SW 1271 (cell line): Measurements from ENCODE around the gene PTPRU.
A peak's percentile ranks its signal among the peaks of the same experiment; 100 is the strongest.
"Not testable (repeated sequence)": the region's sequence is repeated elsewhere in the genome, so short reads cannot be mapped to it uniquely, and the experiment has no call there.

Source experiments
- DNase-seq, 2 experiments: peaks; one replicate each; lab custom pipeline; 2025; lab: John Stamatoyannopoulos, UW

PTPRU gene

GRCh38 chr1:29222260-29222659, 14.1 kb upstream of the PTPRU start:
- DNase-seq = not testable (repeated sequence)

- no peak for DNase-seq
Observed at GRCh38 chr1:29222686-29223085, 13.6 kb upstream of the PTPRU start.

- DNase-seq = no peak
Observed at GRCh38 chr1:29223521-29223920, 12.8 kb upstream of the PTPRU start.

- no peak for DNase-seq
Observed at GRCh38 chr1:29224356-29224837, 11.9 kb upstream of the PTPRU start.

- DNase-seq = no peak
Observed at GRCh38 chr1:29225361-29225760, 11.0 kb upstream of the PTPRU start.

DNA sequence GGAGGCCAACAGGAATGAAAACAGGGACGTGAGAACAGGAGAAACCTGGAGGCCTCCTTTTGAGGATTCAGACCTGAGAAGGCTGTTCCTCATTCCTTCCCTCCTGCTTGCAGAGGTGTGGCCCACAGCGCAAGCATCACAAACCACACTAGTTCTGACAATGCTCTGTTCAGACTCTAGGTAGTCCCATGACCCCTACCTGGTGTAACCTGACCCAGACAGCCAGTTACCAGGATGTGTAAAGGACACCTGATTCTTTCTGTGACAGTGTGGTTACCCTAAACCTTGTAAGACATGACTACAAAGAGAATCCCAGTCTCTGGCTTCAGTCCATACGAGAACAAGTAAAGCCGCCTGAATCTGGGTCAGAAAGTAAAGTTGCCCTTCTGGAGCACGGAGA, 8.8 kb upstream of the PTPRU start:
- no peak for DNase-seq

DNA sequence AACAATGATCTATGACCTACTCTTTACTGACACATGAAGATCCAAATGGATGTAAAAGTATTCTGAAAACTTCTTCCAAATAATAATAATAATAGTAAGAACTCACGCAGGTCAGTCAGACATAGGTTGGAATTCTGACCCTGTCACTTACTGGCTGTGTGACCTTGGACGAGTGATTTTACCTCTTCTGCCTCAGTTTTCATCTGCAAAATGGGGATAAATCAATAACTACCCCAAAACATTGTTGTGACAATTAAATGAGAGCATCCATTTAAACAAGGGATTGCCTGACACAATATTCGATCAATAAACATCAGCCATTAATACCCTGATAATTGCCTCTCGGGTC, 6.1 kb upstream of the PTPRU start:
- no peak for DNase-seq

GRCh38 chr1:29230553-29231378, 5.6 kb upstream of the PTPRU start, which contains the start of gene MECR:
Gene MECR, minus strand, starts transcription at chr1:29230934. Its CDS starts 28 bp downstream, at chr1:29230906.
- DNase-seq = peak; percentile 60 to 84

DNA sequence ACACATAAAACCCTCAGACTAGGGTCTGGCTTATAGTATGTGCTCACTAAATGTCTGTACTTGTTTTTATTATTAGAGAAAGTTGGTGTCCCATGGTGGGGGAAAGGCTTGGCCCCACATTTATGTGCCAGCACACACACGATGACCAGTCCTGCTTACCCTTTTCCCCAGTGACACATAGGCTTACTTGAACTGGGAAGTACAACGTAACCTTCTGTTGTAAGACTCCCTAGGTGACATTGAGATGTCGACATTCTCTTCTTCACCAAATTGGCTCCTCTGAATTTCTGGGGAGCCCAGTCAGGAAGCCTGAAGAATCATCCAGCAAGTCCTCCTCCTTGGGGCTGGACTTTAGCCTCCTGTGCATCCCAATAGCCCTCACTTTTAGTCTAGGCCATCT, 3.9 kb upstream of the PTPRU start:
- no peak for DNase-seq

GRCh38 chr1:29233693-29234092, 2.6 kb upstream of the PTPRU start:
- no peak for DNase-seq

DNA sequence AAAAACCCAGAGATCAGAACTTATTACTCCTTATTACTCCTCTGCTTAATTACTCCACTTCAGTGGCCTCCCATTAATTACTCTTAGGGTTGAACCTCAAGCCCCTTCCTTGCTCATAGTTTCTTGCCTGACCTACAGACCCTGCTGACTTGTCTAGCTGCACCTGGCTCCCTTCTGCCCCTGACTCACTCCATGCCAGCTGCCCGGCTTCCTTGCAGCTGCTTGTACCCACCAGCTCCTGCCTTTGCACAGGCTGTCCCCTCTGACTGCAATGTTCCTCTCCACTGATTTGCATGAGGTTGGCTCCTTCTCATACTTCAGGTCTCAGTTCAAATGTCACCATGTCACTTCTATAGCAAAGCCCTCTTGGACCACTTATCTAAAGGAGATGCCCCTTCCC, 1.9 kb upstream of the PTPRU start:
- DNase-seq = no peak

GRCh38 chr1:29234881-29235280, 1.4 kb upstream of the PTPRU start:
- not testable (repeated sequence) for DNase-seq

DNA sequence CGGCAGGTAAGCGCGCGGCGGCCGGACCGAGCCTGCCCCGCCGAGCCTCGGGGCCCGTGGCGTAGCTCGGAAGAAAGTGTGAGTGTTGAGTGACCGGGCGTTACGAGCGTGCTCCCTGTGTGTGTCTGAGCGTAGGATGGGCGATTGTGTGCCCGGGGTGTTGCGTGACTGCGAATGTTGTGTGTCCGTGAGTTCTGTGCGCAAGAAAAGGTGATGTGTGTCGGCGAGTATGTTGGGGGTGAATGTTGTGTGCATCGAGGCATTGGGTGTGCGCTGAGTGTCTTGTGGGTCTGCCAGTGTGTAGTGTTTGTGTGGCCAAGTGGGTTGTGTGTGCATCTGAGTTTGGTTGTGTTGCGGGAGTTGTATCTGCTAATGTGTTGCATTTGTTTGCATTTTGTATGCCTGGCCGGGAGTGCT, 398 bp downstream of the PTPRU start:
- DNase-seq = no peak

GRCh38 chr1:29237129-29237821, 953 bp downstream of the PTPRU start:
- DNase-seq = no peak

DNA sequence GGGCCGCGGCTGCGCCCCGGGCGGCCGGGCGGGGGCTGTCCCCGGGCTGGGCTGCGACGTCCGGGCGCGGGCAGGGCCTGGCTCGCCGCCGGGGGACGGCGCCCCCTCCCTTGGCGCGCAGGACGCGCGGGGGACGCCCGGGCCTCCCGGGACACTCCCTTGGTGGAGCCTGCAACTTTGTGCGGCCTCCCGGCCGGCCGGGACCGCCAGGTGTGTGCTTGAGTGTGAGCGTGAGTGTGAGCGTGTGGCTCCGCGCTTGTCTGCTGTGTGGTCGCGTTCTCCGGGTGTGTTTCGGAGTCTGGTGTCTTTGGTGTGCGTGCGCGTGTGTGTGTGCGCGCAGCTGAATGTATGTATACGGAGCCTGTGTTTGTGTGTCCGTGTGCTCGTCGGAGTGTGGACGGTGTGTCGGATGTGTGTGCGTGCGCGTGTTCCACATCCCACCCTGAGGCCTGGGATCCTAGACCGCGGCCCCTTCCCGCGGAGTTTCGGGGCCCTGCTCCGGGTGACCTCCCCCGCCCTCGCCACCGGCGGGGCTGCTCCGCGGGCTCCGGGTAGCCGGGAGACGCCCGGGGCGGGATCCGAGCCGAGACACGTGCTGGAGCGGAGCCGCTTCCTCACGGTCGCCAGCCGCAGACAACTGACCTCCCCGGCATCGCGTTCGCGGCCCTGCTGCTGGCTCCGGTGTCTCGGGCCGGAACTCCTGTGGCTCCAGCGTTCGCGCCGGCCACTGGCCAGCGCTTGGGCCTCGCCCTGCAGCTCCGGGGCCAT, 1.7 kb downstream of the PTPRU start:
- DNase-seq = no peak

- DNase-seq = no peak
Observed at GRCh38 chr1:29238620-29239002, 2.3 kb downstream of the PTPRU start.

DNA sequence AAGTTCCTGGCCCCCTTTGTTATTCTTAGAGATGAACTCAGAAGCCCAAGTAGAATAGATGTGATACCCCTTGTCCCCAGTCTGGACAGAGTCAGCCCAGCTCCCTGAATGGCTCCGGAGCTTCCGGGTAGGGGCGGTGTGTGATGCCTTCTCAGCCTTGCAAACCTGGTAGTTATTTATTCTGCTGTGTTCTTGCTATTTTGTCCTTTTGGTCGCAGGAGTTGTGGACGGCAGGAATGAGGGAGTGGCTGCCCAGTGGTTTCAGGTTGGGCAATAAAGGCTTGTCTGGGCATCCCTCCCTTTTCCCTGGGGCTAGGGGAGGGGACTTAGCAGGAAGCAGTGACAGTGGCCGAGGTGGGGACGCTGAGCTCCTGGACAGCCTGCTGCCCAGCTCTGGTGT, 2.8 kb downstream of the PTPRU start:
- DNase-seq = no peak

GRCh38 chr1:29240400-29240837, 4.1 kb downstream of the PTPRU start:
- no peak for DNase-seq

GRCh38 chr1:29240986-29241385, 4.7 kb downstream of the PTPRU start:
- no peak for DNase-seq

DNA sequence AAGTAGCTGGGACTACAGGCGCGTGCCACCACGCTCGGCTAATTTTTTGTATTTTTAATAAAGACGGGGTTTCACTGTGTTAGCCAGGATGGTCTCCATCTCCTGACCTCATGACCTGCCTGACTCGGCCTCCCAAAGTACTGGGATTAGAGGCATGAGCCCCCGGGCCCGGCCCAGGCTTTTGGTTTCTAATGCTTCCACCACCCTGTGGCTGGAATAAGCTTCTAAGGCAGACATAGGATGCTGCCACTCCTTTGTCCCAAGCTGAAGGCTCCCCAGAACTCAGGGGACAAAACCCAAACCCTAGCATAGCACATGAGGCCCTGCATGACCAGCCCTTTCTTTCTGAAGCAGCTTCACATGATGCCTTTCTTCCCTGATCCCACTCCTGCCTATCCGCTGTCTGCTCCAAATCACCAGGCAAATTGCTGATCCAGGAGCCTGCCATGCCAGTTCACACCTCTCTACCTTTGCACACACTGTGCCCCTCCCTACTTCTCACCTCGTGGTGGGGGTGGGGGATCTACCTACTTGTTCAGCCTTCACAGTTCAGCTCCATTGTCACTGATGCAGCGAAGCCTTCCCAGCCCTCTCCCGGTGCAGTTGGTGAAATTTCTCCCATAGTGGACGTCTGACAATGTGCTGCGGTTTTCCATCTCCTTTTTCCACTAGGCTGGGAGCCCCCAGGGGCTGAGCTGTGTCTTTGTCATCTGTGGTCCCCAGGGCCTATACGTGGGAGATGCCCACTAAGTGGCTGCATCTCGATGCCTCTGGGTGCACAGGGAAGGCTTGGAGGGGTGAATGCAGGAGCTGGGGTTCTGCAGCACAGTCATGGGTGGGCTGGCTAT, 6.9 kb downstream of the PTPRU start:
- DNase-seq = no peak

DNA sequence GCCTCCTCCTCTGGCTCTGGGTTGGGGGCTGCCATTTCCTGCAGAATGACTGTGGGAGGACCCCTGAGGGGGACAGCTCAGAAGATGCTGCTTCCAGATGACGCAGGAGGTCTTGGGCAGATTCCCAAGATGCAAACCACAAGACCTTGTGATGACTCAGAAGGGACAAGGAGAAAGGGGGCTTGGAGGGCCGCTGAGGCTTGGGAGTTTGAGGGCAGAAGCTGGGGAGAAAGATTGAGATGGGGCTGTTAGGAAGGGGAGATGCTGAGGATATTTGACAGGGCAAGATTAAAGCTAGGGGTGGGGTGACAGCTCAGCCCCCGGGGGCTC, 7.5 kb downstream of the PTPRU start:
- no peak for DNase-seq

GRCh38 chr1:29245261-29245660, 8.9 kb downstream of the PTPRU start:
- no peak for DNase-seq
